ENCODE measurements around the gene ALDOB. TPM values are rescaled to one million over a fixed set of nuclear protein-coding genes. Genes with fewer than 3 reads are reported as not detected.

The ALDOB gene
- total RNA-seq, 2 experiments from 2014 or later: not detected

GRCh38 chr9:101445353-101446029, 9.9 kb upstream of the ALDOB start:
- Mint-ChIP-seq H3K4me1 (peaks cover 6% of the 10 kb centered on the region), H3K9me3 (no peaks in the 10 kb centered on the region), H3K36me3 (no peaks in the 10 kb centered on the region), H3K27ac (no peak overlapping the region), H3K4me3 (no peak overlapping the region), H3K27me3 (peaks cover 67% of the 10 kb centered on the region)
- no peak for DNase-seq

- Mint-ChIP-seq H3K9me3 (no peaks in the 10 kb centered on the region), H3K27ac (no peak overlapping the region), H3K36me3 (no peaks in the 10 kb centered on the region), H3K4me1 (peaks cover under 1% of the 10 kb centered on the region), H3K4me3 (no peak overlapping the region), H3K27me3 (peaks cover 59% of the 10 kb centered on the region)
- no peak for DNase-seq
Measured at GRCh38 chr9:101443364-101443771, 7.8 kb upstream of the ALDOB start.

GRCh38 chr9:101442736-101443135, 7.2 kb upstream of the ALDOB start:
- Mint-ChIP-seq H3K9me3 (no peaks in the 10 kb centered on the region), H3K4me3 (no peak overlapping the region), H3K36me3 (no peaks in the 10 kb centered on the region), H3K27me3 (peaks cover 60% of the 10 kb centered on the region), H3K4me1 (no peaks in the 10 kb centered on the region), H3K27ac (no peak overlapping the region)
- DNase-seq: no peak

- Mint-ChIP-seq H3K27me3 (peaks cover 64% of the 10 kb centered on the region), H3K36me3 (no peaks in the 10 kb centered on the region), H3K27ac (no peak overlapping the region), H3K4me3 (no peak overlapping the region), H3K9me3 (no peaks in the 10 kb centered on the region), H3K4me1 (no peaks in the 10 kb centered on the region)
- no peak for DNase-seq
Measured at GRCh38 chr9:101442318-101442717, 6.7 kb upstream of the ALDOB start.

GRCh38 chr9:101440714-101441230, 5.2 kb upstream of the ALDOB start:
- Mint-ChIP-seq H3K27ac (no peak overlapping the region), H3K4me1 (no peaks in the 10 kb centered on the region), H3K4me3 (no peak overlapping the region), H3K9me3 (no peaks in the 10 kb centered on the region), H3K27me3 (peaks cover 59% of the 10 kb centered on the region), H3K36me3 (no peaks in the 10 kb centered on the region)
- no peak for DNase-seq

GRCh38 chr9:101438523-101438922, 2.9 kb upstream of the ALDOB start:
- Mint-ChIP-seq H3K4me1 (no peaks in the 10 kb centered on the region), H3K9me3 (no peaks in the 10 kb centered on the region), H3K36me3 (no peaks in the 10 kb centered on the region), H3K27ac (no peak overlapping the region), H3K4me3 (no peak overlapping the region), H3K27me3 (peaks cover 54% of the 10 kb centered on the region)
- DNase-seq: no peak

- no peaks in the 10 kb centered on the region for H3K36me3 Mint-ChIP-seq
- no peak overlapping the region for H3K4me3 Mint-ChIP-seq
Measured at GRCh38 chr9:101437806-101438232, 2.2 kb upstream of the ALDOB start.

GRCh38 chr9:101434998-101435397, 576 bp downstream of the ALDOB start:
- H3K27ac Mint-ChIP-seq: no peak overlapping the region
- H3K9me3 Mint-ChIP-seq: no peaks in the 10 kb centered on the region
- H3K36me3 Mint-ChIP-seq: no peaks in the 10 kb centered on the region
- H3K27me3 Mint-ChIP-seq: peaks cover 38% of the 10 kb centered on the region
- no peak overlapping the region for H3K4me3 Mint-ChIP-seq
- no peak for DNase-seq
- H3K4me1 Mint-ChIP-seq: no peaks in the 10 kb centered on the region

More at GRCh38 chr9:101437806-101438232, 2.2 kb upstream of the ALDOB start:
- DNase-seq: no peak
- Mint-ChIP-seq H3K9me3 (no peaks in the 10 kb centered on the region), H3K27ac (no peak overlapping the region), H3K4me1 (no peaks in the 10 kb centered on the region), H3K27me3 (peaks cover 47% of the 10 kb centered on the region)

GRCh38 chr9:101433229-101433628, 2.3 kb downstream of the ALDOB start:
- Mint-ChIP-seq H3K4me1 (no peaks in the 10 kb centered on the region), H3K4me3 (no peak overlapping the region), H3K36me3 (no peaks in the 10 kb centered on the region), H3K27ac (no peak overlapping the region), H3K9me3 (no peaks in the 10 kb centered on the region), H3K27me3 (peaks cover 30% of the 10 kb centered on the region)
- DNase-seq: no peak

- no peak for DNase-seq
- no peaks in the 10 kb centered on the region for H3K36me3 Mint-ChIP-seq
- no peaks in the 10 kb centered on the region for H3K9me3 Mint-ChIP-seq
- H3K27ac Mint-ChIP-seq: no peak overlapping the region
- H3K4me3 Mint-ChIP-seq: no peak overlapping the region
- peaks cover 29% of the 10 kb centered on the region for H3K27me3 Mint-ChIP-seq
- no peaks in the 10 kb centered on the region for H3K4me1 Mint-ChIP-seq
Measured at GRCh38 chr9:101432740-101433139, 2.8 kb downstream of the ALDOB start.

- Mint-ChIP-seq H3K27me3 (peaks cover 24% of the 10 kb centered on the region), H3K9me3 (no peaks in the 10 kb centered on the region)
Measured at GRCh38 chr9:101432171-101432570, 3.4 kb downstream of the ALDOB start.

GRCh38 chr9:101429736-101430135, 5.8 kb downstream of the ALDOB start:
- H3K9me3 Mint-ChIP-seq: no peaks in the 10 kb centered on the region
- H3K27me3 Mint-ChIP-seq: peaks cover 11% of the 10 kb centered on the region
- no peak for DNase-seq
- H3K36me3 Mint-ChIP-seq: no peaks in the 10 kb centered on the region
- no peak overlapping the region for H3K4me3 Mint-ChIP-seq
- H3K27ac Mint-ChIP-seq: no peak overlapping the region
- H3K4me1 Mint-ChIP-seq: no peaks in the 10 kb centered on the region

More at GRCh38 chr9:101432171-101432570, 3.4 kb downstream of the ALDOB start:
- Mint-ChIP-seq H3K4me3 (no peak overlapping the region), H3K27ac (no peak overlapping the region), H3K36me3 (no peaks in the 10 kb centered on the region), H3K4me1 (no peaks in the 10 kb centered on the region)
- DNase-seq: no peak

GRCh38 chr9:101428909-101429308, 6.7 kb downstream of the ALDOB start:
- H3K4me1 Mint-ChIP-seq: no peaks in the 10 kb centered on the region
- peaks cover 7% of the 10 kb centered on the region for H3K27me3 Mint-ChIP-seq
- no peak overlapping the region for H3K4me3 Mint-ChIP-seq
- H3K27ac Mint-ChIP-seq: no peak overlapping the region
- DNase-seq: no peak
- peaks cover 2% of the 10 kb centered on the region for H3K9me3 Mint-ChIP-seq
- H3K36me3 Mint-ChIP-seq: no peaks in the 10 kb centered on the region

- Mint-ChIP-seq H3K9me3 (peaks cover 8% of the 10 kb centered on the region), H3K27ac (no peak overlapping the region), H3K4me1 (no peaks in the 10 kb centered on the region), H3K27me3 (peaks cover 5% of the 10 kb centered on the region), H3K36me3 (no peaks in the 10 kb centered on the region), H3K4me3 (no peak overlapping the region)
- DNase-seq: no peak
Measured at GRCh38 chr9:101427957-101428655, 7.5 kb downstream of the ALDOB start.

- Mint-ChIP-seq H3K4me1 (no peaks in the 10 kb centered on the region), H3K4me3 (no peak overlapping the region), H3K27me3 (peaks cover 5% of the 10 kb centered on the region), H3K9me3 (peaks cover 9% of the 10 kb centered on the region), H3K27ac (no peak overlapping the region), H3K36me3 (no peaks in the 10 kb centered on the region)
- DNase-seq: no peak
Measured at GRCh38 chr9:101427358-101427757, 8.2 kb downstream of the ALDOB start.

Measured in activated naive CD8-positive, alpha-beta T cell treated with anti-CD3 and anti-CD28 coated beads for 36 hours (primary cell).